NCI-H2171 (cell line): ENCODE measurements around the gene WNT3A.
A peak's percentile ranks its signal among the peaks of the same experiment; 100 is the strongest.

Experiments
- DNase-seq: peaks from one replicate; lab custom pipeline; 2025; lab: John Stamatoyannopoulos, UW

WNT3A gene

DNA sequence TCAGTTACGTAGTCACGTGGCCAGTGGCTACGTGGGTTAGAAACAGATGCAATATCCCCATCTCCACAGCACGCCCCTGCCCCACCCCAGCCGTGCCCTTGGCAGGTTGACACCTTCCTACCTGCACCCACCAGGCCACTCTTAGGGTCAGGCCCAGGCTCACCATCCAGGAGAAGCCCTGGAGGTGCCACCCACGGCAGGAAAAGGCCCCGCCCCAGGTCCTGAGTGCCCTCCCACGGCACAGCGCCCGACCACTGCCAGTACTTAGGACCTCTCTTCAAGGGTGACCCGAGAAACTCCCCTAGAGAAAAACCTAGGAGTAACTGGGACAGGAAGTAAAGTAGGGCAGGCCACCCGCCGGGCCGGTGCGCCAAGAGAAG lies 94.8 kb downstream of the WNT3A start:
- no peak for DNase-seq

DNA sequence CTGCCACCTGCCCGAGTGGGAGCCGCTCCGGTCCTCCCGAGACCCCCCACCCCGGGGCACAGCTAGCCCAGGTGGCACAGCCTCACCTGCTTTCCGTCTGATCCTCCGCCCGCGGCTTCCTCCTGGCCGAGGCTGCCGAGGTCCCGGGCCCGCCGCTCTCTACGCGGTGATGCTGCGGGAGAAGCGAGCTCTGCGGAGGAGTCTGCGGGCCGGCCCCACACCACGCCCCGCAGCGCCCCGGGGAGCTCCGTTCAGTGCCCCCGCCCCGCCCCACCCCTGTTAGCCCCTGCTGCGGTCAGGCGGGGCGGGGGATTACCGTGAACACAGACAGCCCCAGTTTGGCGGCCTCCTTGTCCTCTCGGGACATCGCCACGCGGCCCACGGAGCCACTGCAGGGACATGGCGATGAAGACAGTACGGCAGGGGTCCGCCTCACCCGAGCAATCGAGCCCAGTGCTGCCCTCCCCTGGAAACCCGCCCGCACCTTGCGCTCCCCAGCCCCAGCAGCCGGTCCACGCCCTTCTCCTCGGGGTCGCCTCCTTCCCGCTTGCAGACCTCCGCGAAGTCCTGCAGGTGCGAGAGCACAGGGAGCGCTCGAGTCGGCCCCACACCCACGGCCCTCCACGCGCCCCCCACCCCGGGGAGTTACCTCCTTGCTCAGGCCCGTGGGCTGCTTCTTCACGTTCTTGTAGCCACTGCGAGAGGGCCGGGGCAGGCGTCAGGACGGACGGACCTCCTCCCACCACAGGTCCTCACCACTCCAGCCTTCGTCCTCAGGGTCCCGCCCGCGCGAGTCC lies 95.4 kb downstream of the WNT3A start:
- peak; percentile 28 for DNase-seq

DNA sequence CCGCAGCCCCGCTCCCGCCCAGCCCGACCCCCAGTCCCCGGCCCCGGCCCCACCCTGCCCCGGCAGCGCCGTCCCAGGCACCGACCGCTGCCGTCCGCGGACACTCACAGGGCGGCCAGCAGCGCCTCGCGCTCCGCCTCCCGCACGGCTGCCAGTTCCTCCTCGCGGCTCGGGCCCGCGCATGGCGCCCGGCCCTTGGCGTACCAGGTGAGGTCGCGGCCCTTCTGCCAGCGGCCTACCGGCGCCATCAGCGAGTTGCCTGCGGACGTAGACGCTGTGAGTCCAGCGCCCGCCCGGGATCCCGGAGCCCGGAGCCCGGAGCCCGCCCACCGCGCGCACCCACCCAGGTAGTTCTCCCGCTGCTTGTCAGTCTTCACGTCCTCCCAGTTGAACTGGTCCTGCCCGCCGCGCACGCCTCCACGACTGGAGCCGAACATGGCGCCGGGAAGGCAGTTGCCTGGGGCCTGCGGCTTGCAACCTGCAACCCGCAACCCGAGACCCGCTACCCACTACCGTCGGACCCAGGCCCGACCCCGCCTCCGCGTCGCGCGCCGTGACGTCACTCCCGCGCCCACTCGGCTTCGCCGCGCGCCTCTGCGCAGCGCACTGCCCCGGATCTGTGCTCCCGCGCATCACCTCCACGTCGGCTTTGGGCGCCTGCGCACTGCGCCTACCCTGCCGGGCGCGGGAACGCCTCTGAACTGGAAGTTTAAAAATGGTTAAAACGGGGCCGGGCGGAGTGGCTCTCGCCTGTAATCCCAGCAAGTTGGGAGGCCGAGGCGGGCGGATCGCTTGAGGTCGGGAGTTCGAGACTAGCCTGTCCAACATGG lies 96.2 kb downstream of the WNT3A start, which contains the start of gene C1orf35:
Gene C1orf35, minus strand, starts transcription at position 535 of the 830 bp plus-strand sequence. Its CDS starts 98 bp downstream, at position 437.
- peak; percentile 93 for DNase-seq

DNA sequence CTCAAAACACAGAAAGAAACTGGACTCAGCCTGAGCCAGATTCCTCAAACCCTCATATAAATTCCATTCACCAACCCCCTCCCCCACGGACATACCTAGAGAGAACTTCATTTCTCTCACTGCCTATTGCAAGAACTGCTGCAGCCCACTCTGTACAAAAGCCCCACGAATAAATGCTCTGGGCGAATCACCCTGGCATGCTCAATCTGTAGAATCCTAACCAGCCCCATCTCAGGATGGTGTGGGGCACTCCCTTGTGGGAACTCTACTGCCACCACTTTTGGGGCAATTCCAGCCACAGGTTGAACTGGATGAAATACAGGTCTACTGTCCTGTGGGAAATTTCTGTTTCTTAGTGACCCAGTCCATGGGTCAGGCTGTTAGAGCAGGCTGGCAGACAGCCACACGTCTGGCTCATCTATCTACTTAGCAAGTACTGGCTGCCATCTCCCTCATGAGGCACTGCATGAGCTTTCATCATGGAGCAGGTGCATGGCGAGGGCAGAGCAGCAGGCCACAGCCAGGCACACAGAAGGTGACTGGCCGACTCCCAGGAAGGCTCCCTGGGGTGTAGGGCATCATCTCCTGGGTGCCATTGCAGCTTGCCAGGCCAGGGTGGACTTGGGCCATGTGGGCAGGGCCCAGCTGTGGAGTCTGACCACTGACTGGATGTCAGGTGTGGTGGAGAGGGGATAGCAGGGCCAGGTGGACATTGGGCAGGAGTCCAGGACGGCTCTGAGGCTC lies 97.9 kb downstream of the WNT3A start:
- no peak for DNase-seq

DNA sequence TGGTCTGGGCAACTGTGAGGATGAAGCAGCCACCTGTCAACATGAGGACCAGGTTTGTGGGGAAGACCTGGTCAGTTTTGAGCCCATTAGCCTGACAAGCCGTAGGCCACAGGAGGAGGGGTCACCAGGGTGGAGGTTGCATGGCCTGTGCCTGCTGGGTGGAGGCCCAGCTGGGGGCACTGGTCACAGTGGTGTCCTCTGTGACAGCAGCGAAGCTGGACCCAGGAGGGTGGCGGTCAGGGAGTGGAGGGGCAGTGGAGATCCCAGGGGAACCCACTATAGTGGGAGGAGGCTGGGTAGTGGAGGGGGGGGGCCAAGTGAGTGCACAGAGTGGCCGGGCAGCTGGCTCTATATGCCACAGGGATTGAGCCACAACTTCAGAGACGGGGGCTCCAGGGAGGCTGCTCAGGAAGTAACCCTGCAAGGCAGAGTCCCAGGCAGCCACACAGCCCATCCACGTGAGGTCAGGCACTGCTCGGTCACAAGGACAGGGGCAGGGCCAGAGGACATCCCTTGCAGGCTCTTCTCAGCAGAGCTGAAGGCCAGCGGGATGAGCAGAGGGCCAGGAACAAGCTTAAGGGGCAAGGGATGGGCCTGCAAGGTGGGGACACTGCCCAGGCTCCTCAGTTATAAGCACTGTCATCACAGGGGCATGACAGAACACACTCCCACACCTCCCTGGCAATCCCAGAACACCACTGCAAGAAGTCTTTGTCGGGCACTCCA lies 98.6 kb downstream of the WNT3A start:
- no peak for DNase-seq

DNA sequence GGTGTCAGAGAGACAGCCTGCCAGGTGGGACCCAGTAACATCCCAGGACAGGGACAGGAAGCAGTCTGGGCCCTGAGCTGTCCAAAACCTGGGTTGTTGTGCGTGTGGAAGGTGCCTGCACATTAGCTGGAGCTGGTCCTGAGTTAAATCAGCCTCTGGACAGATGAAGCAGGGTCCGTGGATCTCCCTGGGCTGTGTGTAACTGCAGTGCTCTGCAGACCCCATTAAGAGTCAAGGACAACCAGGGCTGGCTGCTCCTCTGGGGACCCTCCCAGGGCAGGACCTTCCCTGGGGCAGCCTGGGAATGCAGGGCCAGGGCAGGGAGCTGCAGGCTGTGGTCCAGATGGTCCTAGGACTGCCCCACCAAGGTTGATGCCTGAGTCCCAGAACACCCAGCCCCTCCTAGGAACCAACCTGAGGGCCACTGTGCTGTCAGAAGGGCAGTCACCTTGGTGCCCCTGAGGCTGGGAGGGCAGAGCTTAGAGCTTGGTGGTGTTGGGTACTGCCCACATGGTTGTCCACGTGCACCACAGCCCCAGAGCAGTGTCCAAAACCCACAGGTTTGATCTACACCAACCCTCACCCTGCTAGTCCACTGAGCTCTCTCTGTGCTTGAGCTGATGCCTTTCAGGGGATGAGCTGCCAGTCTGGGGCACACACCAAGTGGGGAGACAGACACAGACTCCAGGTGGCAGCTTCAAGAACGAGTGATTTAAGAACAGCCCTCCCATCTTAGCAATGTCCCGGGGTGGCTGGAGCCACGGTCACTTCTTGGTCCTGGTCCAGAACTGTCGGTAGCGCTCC lies 99.4 kb downstream of the WNT3A start:
- no peak for DNase-seq

DNA sequence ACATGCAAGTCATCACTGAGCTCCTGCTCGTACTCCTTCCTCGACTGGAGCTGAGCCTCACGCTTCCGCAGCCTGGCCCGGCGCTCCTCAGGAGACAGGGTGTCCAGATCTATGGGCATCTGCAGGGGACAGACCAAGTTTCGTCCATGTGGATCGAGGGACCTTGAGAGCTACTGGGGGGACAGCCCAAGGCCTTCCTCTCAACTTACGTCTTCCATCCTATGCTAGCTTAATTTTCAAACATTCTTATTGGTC lies 99.9 kb downstream of the WNT3A start:
- no peak for DNase-seq

DNA sequence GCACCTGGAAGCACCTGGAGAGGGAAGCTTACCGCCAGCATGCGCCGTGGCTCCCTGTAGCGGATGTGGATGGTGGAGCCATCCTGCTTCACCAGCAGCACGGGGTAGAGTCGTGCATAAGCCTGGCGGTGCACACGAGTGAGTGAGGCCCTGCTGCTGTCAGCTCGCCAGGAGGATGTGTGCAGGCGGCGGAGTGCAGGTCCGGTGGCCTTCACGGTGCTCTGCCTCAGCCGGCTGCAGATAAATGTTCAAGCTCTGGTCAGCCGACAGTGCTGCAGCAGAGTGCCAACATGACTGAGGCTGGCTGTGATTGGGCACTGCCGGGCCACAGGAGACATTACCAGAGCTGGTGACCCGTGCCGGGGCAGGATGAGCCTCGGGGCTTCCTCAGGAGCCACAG lies 100.8 kb downstream of the WNT3A start:
- DNase-seq, result no peak

DNA sequence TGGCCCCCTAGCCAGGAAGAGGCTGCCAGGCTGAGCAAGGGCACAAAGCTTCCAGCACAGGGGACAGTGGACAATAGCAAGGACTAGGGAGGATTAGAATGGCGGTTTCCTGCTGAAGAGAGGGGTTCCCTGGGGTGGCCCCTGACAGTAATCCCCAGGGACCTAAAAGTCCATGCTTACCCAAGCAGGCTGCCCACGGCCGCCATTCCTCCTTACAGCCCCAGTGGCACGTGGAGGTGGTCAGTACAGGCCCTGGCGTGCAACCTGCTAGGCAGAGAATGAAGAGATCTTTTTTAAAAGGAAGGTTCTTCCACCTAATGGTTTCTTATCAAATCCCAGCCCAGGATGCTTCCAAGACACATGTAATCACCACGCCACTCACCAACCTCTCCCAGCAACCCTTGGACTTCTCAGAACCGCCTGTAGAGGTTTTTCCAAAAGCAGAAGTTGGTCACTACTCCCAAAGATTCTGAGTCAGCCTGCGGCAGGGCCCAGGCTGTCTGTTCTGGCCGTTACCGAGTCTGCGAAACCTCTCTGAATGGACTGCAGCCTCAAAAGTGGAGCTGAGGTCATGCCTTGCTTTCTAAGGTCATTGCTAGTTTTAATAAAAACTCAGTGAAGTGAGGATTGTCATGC lies 101.4 kb downstream of the WNT3A start:
- no peak for DNase-seq

DNA sequence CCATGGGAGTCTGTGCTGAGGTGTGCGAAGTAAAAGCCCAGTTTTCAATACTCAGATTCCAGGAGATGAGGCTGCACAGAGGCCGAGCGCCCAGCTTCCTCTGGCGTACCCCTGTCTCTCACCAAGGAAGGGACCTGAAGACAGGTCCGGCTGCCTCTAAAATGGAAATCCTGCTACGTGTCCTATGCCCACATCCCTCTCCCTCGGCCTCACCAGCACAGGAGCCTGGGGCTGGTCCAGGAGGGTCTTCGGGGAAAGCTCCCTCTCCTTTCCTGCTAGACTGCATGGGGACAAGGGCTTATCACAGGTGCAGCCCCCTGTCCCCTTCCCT lies 101.9 kb downstream of the WNT3A start:
- no peak for DNase-seq

DNA sequence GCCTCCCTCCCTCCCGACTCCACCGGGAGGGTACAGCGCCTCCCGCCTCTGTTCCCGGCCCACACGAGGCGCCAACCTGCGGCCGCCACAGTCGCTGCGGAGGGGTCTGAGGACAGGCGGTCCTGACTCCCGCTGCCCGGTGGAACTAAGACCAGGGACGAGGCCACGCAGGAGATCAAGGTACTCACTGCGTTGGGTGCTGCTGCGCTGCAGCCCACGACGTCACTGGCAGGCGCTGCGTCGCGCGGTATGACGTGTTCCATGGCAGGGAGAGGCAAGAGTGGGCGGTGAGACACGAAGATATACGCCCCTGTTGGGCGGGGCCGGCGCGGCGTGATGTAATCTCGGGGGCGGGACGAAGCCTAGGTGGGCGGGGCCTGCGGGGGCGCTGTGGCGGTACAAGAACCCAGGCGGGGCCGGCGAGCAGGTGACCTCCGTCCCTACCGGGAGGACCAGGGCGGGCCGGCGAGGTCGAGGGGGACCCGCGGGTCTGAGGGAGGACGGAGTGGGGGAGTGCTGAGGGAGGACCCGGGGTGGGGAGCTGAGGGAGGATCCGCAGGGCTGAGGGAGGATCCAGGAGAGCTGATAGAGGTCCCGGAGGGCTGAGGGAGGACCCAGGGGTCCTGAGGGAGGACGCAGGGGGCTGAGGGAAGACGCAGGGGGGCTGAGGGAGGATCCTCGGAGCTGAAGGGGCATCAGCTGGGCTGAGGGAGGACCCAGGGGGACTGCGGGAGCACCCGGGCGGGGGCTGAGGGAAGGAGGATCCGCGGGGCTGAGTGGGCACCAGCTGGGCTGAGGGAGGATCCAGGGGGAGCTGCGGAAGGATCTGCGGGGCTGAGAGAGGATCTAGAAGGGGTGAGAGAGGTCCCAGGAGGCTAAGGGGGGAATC lies 102.5 kb downstream of the WNT3A start, which contains the start of gene MRPL55:
Gene MRPL55, minus strand, starts transcription at position 227 of the 889 bp plus-strand sequence. CDS start 1,039 bp downstream, outside the sequence.
- DNase-seq, result peak; percentile 93

DNA sequence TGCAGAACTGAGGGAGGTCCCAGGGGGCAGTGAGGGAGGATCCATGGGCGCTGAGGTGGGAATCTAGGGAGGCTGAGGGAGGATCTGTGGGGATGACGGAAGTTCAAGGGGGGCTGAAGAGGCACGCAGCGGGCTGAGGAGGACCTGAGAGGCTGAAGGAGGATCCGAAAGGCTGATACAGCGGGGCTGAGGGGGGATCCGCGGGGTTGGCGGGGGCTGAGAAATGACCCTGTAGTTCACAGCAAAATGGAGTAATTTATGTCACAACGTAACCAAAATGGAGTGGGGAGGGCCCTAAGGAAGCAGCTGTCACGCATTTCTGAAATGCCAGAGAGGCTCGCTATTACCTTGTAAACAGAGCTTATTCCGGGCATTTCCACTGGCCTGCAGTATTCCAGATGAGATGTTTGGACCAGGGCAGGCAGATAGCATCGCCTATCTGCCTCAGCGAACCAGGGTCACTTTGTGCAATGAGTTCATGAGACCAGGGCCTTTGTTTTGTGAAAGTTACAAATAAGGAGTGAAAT lies 103.2 kb downstream of the WNT3A start:
- no peak for DNase-seq

DNA sequence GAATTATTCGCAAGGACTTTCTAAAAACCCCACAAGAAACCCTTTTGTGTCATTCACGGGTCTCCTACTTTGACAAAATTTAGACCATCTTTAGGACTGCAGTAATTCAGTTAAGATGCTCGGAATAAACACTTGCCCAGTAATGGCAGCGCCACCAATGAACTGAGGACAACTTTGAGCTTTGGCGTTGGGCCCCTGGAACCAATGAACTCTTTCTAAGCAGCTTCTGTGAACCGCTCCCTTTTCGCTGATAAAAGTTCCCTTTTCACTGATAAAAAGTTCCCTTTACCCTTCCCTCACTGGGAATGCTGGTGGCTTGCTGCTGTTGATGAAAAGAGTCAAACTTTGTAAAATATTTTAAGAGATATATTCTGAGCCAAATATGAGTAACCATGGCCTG lies 103.8 kb downstream of the WNT3A start:
- no peak for DNase-seq
